HAP-1 (cell line): ENCODE results near the gene CXCL17.

ENCODE experiments used
- DNase-seq, 2 experiments: peaks; one replicate each; pipeline ENCODE4 v3.0.0-alpha.2; 2016 to 2020; ENCODE audit warnings: low spot score in 2 of 2
- H3K27me3 ChIP-seq: fragments of 250-450 bp; sonication (Bioruptor Pico); 2 replicates; pipeline ENCODE4 v1.5.1; 2020; ENCODE audit warnings: low read depth, mild to moderate bottlenecking, moderate library complexity
- H3K36me3 ChIP-seq: fragments of 250-450 bp; sonication (Bioruptor Pico); replicated peaks from 2 replicates; pipeline ENCODE4 v1.5.1; 2020; ENCODE audit warnings: mild to moderate bottlenecking
- H3K4me1 ChIP-seq: fragments of 250-450 bp; sonication (Bioruptor Pico); 2 replicates; pipeline ENCODE4 v1.5.1; 2020; ENCODE audit warnings: mild to moderate bottlenecking
- H3K4me3 ChIP-seq: fragments of 250-450 bp; sonication (Bioruptor Pico); 2 replicates; pipeline ENCODE4 v1.5.1; 2020; ENCODE audit warnings: mild to moderate bottlenecking, moderate library complexity
- H3K9me3 ChIP-seq: fragments of 250-450 bp; sonication (Bioruptor Pico); 2 replicates; pipeline ENCODE4 v1.5.1; 2020; ENCODE audit warnings: mild to moderate bottlenecking, moderate library complexity
- in situ Hi-C: fragments of 300-500 bp; cut with MboI; formaldehyde crosslinking; loops from 3 replicates; pipeline ENCODE4 v1.14.3; 2020; ENCODE audit warnings: low sequenced_read_pairs, inconsistent platforms, mixed read lengths

CXCL17 gene

DNA sequence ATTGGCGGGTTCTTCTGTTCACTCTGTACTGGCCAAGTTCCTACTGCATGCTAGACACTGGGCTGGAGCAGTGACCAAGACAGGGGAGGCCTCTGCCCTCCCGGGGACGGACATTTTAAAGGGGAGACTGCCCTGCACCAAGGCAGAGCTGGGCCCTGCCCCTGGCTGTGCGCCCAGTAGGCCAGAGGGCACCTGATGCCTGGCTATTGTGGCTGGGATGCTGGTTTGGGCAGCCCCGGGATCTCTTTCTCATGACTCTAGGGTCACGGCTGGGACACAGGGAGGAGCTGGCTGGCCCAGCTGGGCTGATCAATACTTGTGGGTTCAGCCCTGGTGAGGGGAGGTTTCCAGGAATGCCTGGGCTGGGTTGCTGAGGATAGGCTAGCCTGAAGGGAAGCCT, 33.3 kb downstream of the CXCL17 start:
- peaks cover 8% of the 10 kb centered on the region for H3K36me3 ChIP-seq
- no peaks in the 10 kb centered on the region for H3K4me1 ChIP-seq
- DNase-seq: no peak
- in situ Hi-C loops: loop anchor here (10.0 kb wide), 1 partner anchor 305 kb away; no protein-coding TSS in a partner anchor
- H3K4me3 ChIP-seq: no peak overlapping the region
- H3K9me3 ChIP-seq: no peaks in the 10 kb centered on the region
- H3K27me3 ChIP-seq: no peaks in the 10 kb centered on the region

- Histone ChIP-seq H3K9me3 (no peaks in the 10 kb centered on the region), H3K4me1 (no peaks in the 10 kb centered on the region), H3K4me3 (no peak overlapping the region), H3K27me3 (no peaks in the 10 kb centered on the region), H3K36me3 (peaks cover 10% of the 10 kb centered on the region)
- DNase-seq: no peak
- in situ Hi-C loops: loop anchor here (10.0 kb wide), 1 partner anchor 303 kb away; no protein-coding TSS in a partner anchor
These were observed 35.0 kb downstream of the CXCL17 start for GRCh38 chr19:42407816-42408175.

GRCh38 chr19:42407085-42407815, 35.5 kb downstream of the CXCL17 start:
- H3K36me3 ChIP-seq: peaks cover 10% of the 10 kb centered on the region
- no peak for DNase-seq
- in situ Hi-C loops: loop anchor here (10.0 kb wide), 1 partner anchor 302 kb away; no protein-coding TSS in a partner anchor
- H3K27me3 ChIP-seq: no peaks in the 10 kb centered on the region
- no peaks in the 10 kb centered on the region for H3K4me1 ChIP-seq
- H3K9me3 ChIP-seq: no peaks in the 10 kb centered on the region
- H3K4me3 ChIP-seq: no peak overlapping the region

DNA sequence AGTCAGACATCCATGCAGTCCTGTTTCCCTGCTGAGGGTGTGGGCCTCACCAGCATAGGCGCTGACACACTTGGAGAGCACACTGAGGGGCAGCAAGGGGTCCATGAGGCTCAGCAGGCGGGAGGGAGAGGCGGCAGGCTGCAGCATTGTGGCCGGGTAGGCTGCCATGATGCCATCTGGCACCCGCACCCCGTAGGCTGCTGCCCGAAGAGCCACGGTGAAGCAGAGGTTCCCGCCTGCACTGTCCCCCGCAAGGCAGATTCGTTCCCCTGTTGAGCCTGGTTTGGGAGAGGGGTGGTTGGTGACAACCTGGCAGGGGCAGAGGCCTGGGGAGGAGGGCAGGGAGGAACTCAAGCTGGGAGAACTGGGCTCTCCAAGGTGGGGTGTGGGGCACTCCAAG, 36.6 kb downstream of the CXCL17 start:
- H3K4me3 ChIP-seq: no peak overlapping the region
- no peaks in the 10 kb centered on the region for H3K4me1 ChIP-seq
- H3K36me3 ChIP-seq: peaks cover 10% of the 10 kb centered on the region
- in situ Hi-C loops: loop anchor here (10.0 kb wide), 1 partner anchor 301 kb away; no protein-coding TSS in a partner anchor
- H3K9me3 ChIP-seq: no peaks in the 10 kb centered on the region
- no peak for DNase-seq
- no peaks in the 10 kb centered on the region for H3K27me3 ChIP-seq

GRCh38 chr19:42403586-42403985, 39.2 kb downstream of the CXCL17 start:
- Histone ChIP-seq H3K27me3 (no peaks in the 10 kb centered on the region), H3K36me3 (peaks cover 10% of the 10 kb centered on the region), H3K4me3 (no peak overlapping the region), H3K9me3 (no peaks in the 10 kb centered on the region), H3K4me1 (no peaks in the 10 kb centered on the region)
- in situ Hi-C loops: loop anchor here (10.0 kb wide), 1 partner anchor 299 kb away; no protein-coding TSS in a partner anchor
- no peak for DNase-seq

- Histone ChIP-seq H3K27me3 (no peaks in the 10 kb centered on the region), H3K4me3 (no peak overlapping the region), H3K36me3 (peaks cover 10% of the 10 kb centered on the region), H3K9me3 (no peaks in the 10 kb centered on the region), H3K4me1 (peaks cover 3% of the 10 kb centered on the region; the same call in 1 of the 2 replicates)
- in situ Hi-C loops: loop anchor here (10.0 kb wide), 1 partner anchor 298 kb away; no protein-coding TSS in a partner anchor
- no peak for DNase-seq
These were observed 40.2 kb downstream of the CXCL17 start for GRCh38 chr19:42402376-42403116.

DNA sequence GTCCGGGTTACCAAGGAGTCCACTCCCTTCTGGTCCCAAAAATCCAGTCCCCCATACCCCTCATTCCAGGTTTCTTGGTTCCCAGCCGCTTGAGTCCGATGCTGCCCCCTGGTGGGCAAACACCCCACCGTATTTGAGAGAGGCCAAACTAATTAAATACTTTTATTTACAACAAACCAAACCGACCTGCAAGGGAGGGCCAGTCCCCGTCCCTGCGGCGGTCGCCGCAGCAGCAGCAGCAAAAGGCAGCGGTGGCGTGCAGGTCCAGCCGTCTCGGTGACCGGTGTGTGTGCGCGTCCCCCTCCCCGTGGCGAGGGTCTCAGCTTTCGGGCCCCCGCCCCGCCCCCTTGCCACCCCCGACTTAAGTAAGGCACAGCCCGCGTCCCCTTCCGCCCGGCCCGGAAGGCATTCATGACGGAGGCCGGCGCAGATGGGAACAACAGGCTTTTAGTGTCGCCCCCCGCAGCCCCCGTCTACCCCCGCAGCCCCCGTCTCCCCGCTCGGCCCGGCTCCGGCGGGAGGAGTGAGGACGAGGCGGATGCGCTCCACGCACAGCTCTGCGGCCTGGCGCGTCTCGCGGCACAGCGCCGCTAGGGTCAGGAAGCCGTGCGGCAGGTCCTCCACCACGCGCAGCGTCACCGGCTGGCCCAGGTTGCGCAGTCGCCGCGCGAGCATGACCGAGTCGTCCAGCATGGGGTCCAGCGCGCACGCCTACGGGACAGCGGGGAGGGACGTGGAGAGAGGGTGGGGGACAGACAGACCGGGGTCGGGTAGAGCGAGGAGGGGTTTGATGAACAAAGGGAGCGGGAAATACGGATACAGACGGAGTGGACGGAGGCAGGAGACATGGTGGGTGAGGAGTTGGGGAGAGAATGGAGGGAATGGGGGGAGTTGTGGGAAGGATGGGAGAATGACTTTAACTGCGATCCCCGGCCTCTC, 41.1 kb downstream of the CXCL17 start:
- no peaks in the 10 kb centered on the region for H3K27me3 ChIP-seq
- H3K4me1 ChIP-seq: peaks cover 3% of the 10 kb centered on the region; the same call in 1 of the 2 replicates
- H3K4me3 ChIP-seq: no peak overlapping the region
- peak; percentile 60 to 90 for DNase-seq
- H3K36me3 ChIP-seq: peaks cover 10% of the 10 kb centered on the region
- in situ Hi-C loops: loop anchor here (10.0 kb wide), 1 partner anchor 297 kb away; no protein-coding TSS in a partner anchor
- no peaks in the 10 kb centered on the region; the same call in 1 of the 2 replicates for H3K9me3 ChIP-seq

DNA sequence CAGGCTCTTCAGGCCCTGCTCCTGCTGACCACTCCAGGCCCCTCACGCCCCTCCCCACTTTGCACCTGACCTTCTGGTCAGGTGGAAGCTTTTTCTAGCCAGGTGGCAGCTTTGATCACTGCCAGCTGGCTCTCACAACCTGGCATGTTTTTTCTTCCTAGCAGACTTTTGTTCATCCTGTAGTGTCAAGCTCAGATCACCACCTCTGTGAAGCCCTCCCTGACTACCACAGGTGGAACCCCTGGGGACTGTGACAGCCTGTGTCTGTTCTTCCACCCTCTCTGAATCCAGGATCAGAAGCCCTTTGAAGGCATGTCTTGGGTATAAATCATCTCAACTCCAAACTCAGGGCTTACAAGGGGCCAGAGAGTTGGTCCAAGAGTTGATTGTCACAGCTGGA, 42.3 kb downstream of the CXCL17 start:
- H3K27me3 ChIP-seq: no peaks in the 10 kb centered on the region
- no peak for DNase-seq
- peaks cover 7% of the 10 kb centered on the region for H3K4me1 ChIP-seq
- in situ Hi-C loops: loop anchor here (10.0 kb wide), 1 partner anchor 296 kb away; no protein-coding TSS in a partner anchor
- H3K4me3 ChIP-seq: no peak overlapping the region
- H3K9me3 ChIP-seq: no peaks in the 10 kb centered on the region; the same call in 1 of the 2 replicates
- peaks cover 10% of the 10 kb centered on the region for H3K36me3 ChIP-seq

- H3K4me1 ChIP-seq: peaks cover 7% of the 10 kb centered on the region
- DNase-seq: no peak
- H3K4me3 ChIP-seq: peak overlapping the region; percentile 62
- no peaks in the 10 kb centered on the region for H3K36me3 ChIP-seq
- no peaks in the 10 kb centered on the region; the same call in 1 of the 2 replicates for H3K9me3 ChIP-seq
- no peaks in the 10 kb centered on the region; the same call in 1 of the 2 replicates for H3K27me3 ChIP-seq
- in situ Hi-C loops: no loop called here
These were observed 45.2 kb downstream of the CXCL17 start for GRCh38 chr19:42397263-42398166.

DNA sequence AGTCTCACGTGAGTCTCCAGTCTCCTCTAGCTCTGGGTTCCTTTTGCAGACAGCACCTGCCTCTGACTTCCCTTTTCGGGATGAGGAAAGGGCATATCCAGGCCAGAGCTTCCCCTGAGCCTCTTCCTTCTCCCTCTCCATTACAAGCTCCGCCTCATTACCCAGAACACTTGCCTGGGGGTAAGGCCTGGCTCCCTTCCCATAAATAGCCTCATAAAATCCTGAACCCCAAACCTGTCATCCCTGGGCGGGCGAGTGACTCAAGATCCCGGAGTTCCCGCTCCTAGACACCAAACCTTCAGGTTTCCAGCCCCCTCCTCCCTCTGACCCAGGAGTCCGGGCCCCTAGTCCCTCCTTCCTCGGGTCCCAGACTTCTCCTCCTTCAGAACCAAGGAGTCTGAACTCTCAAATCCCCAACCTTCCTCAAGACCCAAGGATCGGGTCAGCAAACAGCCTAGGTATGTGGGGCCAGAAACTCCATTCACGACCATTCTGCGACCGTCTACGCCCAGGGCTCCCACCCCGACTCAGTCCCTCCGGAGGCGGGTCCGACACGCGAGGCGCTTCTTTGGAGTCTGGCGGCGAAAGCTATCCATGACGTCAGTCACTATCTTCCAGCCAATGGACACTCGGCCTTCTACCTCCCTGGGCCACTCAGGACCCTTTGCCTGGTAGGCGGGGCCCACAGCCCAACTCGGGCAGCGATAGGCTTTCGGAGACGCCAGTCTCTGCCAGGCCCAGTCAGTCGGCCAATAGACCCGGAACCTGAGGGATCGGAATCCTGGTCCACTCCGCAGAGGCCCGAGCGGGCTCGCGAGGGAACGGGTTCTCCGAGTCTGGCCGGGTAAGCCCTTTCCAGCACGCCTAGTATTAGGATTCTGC, 46.1 kb downstream of the CXCL17 start:
- DNase-seq: peak; percentile 94 to 99
- Histone ChIP-seq H3K9me3 (no peaks in the 10 kb centered on the region; the same call in 1 of the 2 replicates), H3K36me3 (no peaks in the 10 kb centered on the region), H3K4me3 (peak overlapping the region; percentile 62), H3K4me1 (peaks cover 7% of the 10 kb centered on the region), H3K27me3 (peaks cover under 1% of the 10 kb centered on the region)
- in situ Hi-C loops: no loop called here

DNA sequence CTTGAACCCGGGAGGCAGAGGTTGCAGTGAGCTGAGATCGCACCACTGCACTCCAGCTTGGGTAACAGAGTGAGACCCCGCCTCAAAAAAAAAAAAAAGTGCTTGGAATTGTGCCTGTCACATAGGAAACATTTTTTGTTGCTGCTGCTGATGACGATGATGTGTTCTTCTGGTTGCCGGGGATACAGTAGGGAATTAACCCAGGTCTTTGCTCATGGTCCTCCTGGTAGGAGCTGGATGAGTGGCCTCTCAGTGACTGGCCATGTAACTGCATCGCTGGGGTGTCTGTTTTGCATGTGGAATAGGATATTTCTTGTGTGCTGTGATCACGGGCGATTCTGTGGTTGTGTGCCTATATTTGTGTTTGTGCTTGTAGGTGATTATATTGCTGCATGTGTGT, 48.0 kb downstream of the CXCL17 start:
- Histone ChIP-seq H3K4me1 (peaks cover 7% of the 10 kb centered on the region), H3K36me3 (no peaks in the 10 kb centered on the region), H3K9me3 (no peaks in the 10 kb centered on the region; the same call in 1 of the 2 replicates), H3K4me3 (no peak overlapping the region), H3K27me3 (peaks cover 17% of the 10 kb centered on the region)
- in situ Hi-C loops: no loop called here
- DNase-seq: no peak
